Esophagus muscularis mucosa (tissue), 4 donors: Measurements from ENCODE around the gene COBL. TPM values are rescaled to one million over a fixed set of nuclear protein-coding genes. Genes with fewer than 3 reads are reported as not detected.

Experiments
- DNase-seq: peaks from one replicate; pipeline ENCODE4 v3.0.0-alpha.2; 2017; ENCODE audit errors: extremely low spot score
- H3K27ac ChIP-seq, 4 donors: fragments of 200-600 bp; sonication (generic); replicated peaks in 1 of 4; 1 replicate in 3 of 4; 2 replicates in 1 of 4; pipeline ENCODE4 v1.5.1; 2016 to 2019; ENCODE audit warnings: mild to moderate bottlenecking in 1 of 4
- H3K27me3 ChIP-seq, 4 donors: fragments of 200-600 bp; sonication (generic); one replicate each; pipeline versions ENCODE4 v1.5.1 to v1.6.0; 2016 to 2019
- H3K36me3 ChIP-seq, 4 donors: fragments of 200-600 bp; sonication (generic); one replicate each; pipeline ENCODE4 v1.5.1; 2016 to 2019
- H3K4me1 ChIP-seq, 4 donors: fragments of 200-600 bp; sonication (generic); one replicate each; pipeline ENCODE4 v1.5.1; 2016 to 2019
- H3K4me3 ChIP-seq, 4 donors: fragments of 200-600 bp; sonication (generic); 1 replicate in 2 of 4; 2 replicates in 2 of 4; pipeline ENCODE4 v1.5.1; 2016 to 2019; ENCODE audit warnings: mild to moderate bottlenecking in 4 of 4, moderate library complexity in 1 of 4
- H3K9me3 ChIP-seq, 4 donors: fragments of 200-600 bp; sonication (generic); 1 replicate in 3 of 4; 2 replicates in 1 of 4; pipeline ENCODE4 v1.5.1; 2016 to 2019
- EP300 ChIP-seq: sonication (generic); formaldehyde crosslinking; IDR thresholded peaks from one replicate; pipeline ENCODE4 v1.6.1; 2017; ENCODE audit warnings: antibody characterized with exemption
- POLR2A ChIP-seq: fragments of 450-650 bp; IDR thresholded peaks from one replicate; pipeline ENCODE4 v1.6.1; 2017; ENCODE audit warnings: antibody characterized with exemption, moderate library complexity, mild to moderate bottlenecking, low read depth
- POLR2AphosphoS5 ChIP-seq, 2 donors: sonication (generic); formaldehyde crosslinking; IDR thresholded peaks; one replicate each; pipeline ENCODE4 v1.6.1; 2017; ENCODE audit warnings: antibody characterized with exemption in 2 of 2
- WGBS: methylation state at CpG from one replicate; pipeline ENCODE4 v1.1.5; 2018; 5-methylcytosine and 5-hydroxymethylcytosine counted together
- intact Hi-C: fragments of 100-400 bp; cut with DNase I; formaldehyde crosslinking; loops from one replicate; pipeline ENCODE4 v1.15.1; 2023
- total RNA-seq, 4 donors: library from RNA; depleted of rRNA; stranded (reverse); fragments of >200 nt; gene quantifications; one replicate each; pipeline versions ENCODE4 v1.1.0 to v1.2.1, GENCODE V29; 2016
- TF ChIP-seq, protein P1 (sequence below), 3 experiments: fragments of 200-600 bp in 2 of 3; fragments of 450-650 bp in 1 of 3; sonication (generic) in 2 of 3; IDR thresholded peaks; one replicate each; pipeline ENCODE4 v1.5.1; 2017 to 2019; ENCODE audit warnings: antibody characterized with exemption in 3 of 3, mild to moderate bottlenecking in 2 of 3, moderate library complexity in 1 of 3

COBL gene
- total RNA-seq, 4 donors from 2014 or later = 29.8 to 51.4 (median 45.9) TPM

DNA sequence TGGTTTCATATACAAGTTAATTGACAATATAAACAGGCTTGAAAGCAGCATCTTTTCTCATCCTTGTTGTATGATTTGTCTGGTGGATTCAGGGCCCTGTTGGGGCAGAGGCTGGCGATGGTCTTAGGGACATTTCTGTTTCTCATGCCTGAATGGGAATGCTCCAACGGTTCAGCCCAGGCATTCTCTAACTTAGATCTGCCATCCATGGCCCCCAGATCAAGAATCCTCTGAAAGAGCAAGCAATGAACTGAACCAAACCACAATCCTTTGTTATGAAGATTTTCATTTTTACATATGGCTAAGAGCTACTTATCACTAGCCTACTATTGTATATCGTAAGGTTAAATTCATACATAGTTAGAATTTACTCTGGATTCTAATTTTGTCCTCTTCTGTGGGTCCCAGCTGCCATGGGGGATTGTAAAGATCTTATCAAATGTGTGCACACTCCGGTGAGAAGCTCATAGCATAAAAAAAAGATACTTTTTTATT lies 163.9 kb downstream of the COBL start:
- DNase-seq = no peak
- Histone ChIP-seq H3K9me3 (peaks cover 0 to 3% (median 0%) of the 10 kb centered on the region in 4 donors), H3K4me3 (no peak overlapping the region), H3K36me3 (no peaks in the 10 kb centered on the region), H3K4me1 (peaks cover 0 to 8% (median 7%) of the 10 kb centered on the region in 4 donors), H3K27ac (no peak overlapping the region), H3K27me3 (no peaks in the 10 kb centered on the region)
- intact Hi-C loops = loop anchor here (10.0 kb wide), 1 partner anchor 558 kb away; no protein-coding TSS in a partner anchor
- TF ChIP-seq EP300 (no peak), POLR2AphosphoS5 (IDR thresholded peaks at IDR 0.05) (no peak), POLR2A (no peak)
- TF ChIP-seq, protein P1, sequence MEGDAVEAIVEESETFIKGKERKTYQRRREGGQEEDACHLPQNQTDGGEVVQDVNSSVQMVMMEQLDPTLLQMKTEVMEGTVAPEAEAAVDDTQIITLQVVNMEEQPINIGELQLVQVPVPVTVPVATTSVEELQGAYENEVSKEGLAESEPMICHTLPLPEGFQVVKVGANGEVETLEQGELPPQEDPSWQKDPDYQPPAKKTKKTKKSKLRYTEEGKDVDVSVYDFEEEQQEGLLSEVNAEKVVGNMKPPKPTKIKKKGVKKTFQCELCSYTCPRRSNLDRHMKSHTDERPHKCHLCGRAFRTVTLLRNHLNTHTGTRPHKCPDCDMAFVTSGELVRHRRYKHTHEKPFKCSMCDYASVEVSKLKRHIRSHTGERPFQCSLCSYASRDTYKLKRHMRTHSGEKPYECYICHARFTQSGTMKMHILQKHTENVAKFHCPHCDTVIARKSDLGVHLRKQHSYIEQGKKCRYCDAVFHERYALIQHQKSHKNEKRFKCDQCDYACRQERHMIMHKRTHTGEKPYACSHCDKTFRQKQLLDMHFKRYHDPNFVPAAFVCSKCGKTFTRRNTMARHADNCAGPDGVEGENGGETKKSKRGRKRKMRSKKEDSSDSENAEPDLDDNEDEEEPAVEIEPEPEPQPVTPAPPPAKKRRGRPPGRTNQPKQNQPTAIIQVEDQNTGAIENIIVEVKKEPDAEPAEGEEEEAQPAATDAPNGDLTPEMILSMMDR (IDR thresholded peaks at IDR 0.05) = no peak
- 79% methylated on average over 4 of the region's 4 CpGs for WGBS

GRCh38 chr7:51151455-51151854 lies 165.2 kb downstream of the COBL start:
- no peak for DNase-seq
- H3K9me3 ChIP-seq = peaks cover 0 to 15% (median 4%) of the 10 kb centered on the region in 4 donors
- H3K27me3 ChIP-seq = no peaks in the 10 kb centered on the region
- intact Hi-C loops = loop anchor here (10.0 kb wide), 1 partner anchor 557 kb away; no protein-coding TSS in a partner anchor
- no peak for TF ChIP-seq POLR2AphosphoS5 (IDR thresholded peaks at IDR 0.05)
- TF ChIP-seq EP300 = no peak
- TF ChIP-seq, protein P1 (IDR thresholded peaks at IDR 0.05) = no peak
- WGBS = 55% methylated on average over 3 of the region's 3 CpGs
- peaks cover 0 to 8% (median 7%) of the 10 kb centered on the region in 4 donors for H3K4me1 ChIP-seq
- H3K36me3 ChIP-seq = no peaks in the 10 kb centered on the region
- H3K27ac ChIP-seq = peak overlapping the region in 2 of 4 donors; percentile 3 to 19
- H3K4me3 ChIP-seq = no peak overlapping the region

- Histone ChIP-seq H3K27ac (no peak overlapping the region), H3K9me3 (peaks cover 0 to 15% (median 4%) of the 10 kb centered on the region in 4 donors), H3K27me3 (no peaks in the 10 kb centered on the region), H3K36me3 (no peaks in the 10 kb centered on the region), H3K4me1 (peaks cover 0 to 8% (median 7%) of the 10 kb centered on the region in 4 donors), H3K4me3 (no peak overlapping the region)
- DNase-seq = peak; percentile 31
- WGBS = 95% methylated on average over 3 of the region's 3 CpGs
- intact Hi-C loops = loop anchor here (10.0 kb wide), 1 partner anchor 555 kb away; no protein-coding TSS in a partner anchor
- TF ChIP-seq POLR2A (no peak), EP300 (no peak)
- TF ChIP-seq, protein P1 (IDR thresholded peaks at IDR 0.05) = no peak
Measured at GRCh38 chr7:51150193-51150592, 166.4 kb downstream of the COBL start.

- intact Hi-C loops = loop anchor here (10.0 kb wide), 1 partner anchor 363 kb away; the partner anchor contains the start of gene GRB10
Measured at GRCh38 chr7:51148216-51148615, 168.4 kb downstream of the COBL start.

More at GRCh38 chr7:51148216-51148615, 168.4 kb downstream of the COBL start:
- no peaks in the 10 kb centered on the region for H3K36me3 ChIP-seq
- H3K4me1 ChIP-seq = peaks cover 0 to 8% (median 7%) of the 10 kb centered on the region in 4 donors
- H3K27ac ChIP-seq = no peak overlapping the region
- TF ChIP-seq, protein P1 (IDR thresholded peaks at IDR 0.05) = no peak
- TF ChIP-seq EP300 = no peak
- TF ChIP-seq POLR2A = no peak
- no peak for TF ChIP-seq POLR2AphosphoS5 (IDR thresholded peaks at IDR 0.05)
- no peak for DNase-seq
- H3K4me3 ChIP-seq = no peak overlapping the region
- H3K9me3 ChIP-seq = peaks cover 0 to 15% (median 4%) of the 10 kb centered on the region in 4 donors
- no peaks in the 10 kb centered on the region for H3K27me3 ChIP-seq
- 87% methylated on average over 6 of the region's 6 CpGs for WGBS
